Fibroblast of the conjunctiva (primary cell): ENCODE results near the gene PRSS2.
"Not testable (repeated sequence)": the region's sequence is repeated elsewhere in the genome, so short reads cannot be mapped to it uniquely, and the experiment has no call there.

Source experiments
- DNase-seq: peaks from one replicate; pipeline ENCODE4 v3.0.0-alpha.2; 2010; ENCODE audit warnings: low read depth

The PRSS2 gene

DNA sequence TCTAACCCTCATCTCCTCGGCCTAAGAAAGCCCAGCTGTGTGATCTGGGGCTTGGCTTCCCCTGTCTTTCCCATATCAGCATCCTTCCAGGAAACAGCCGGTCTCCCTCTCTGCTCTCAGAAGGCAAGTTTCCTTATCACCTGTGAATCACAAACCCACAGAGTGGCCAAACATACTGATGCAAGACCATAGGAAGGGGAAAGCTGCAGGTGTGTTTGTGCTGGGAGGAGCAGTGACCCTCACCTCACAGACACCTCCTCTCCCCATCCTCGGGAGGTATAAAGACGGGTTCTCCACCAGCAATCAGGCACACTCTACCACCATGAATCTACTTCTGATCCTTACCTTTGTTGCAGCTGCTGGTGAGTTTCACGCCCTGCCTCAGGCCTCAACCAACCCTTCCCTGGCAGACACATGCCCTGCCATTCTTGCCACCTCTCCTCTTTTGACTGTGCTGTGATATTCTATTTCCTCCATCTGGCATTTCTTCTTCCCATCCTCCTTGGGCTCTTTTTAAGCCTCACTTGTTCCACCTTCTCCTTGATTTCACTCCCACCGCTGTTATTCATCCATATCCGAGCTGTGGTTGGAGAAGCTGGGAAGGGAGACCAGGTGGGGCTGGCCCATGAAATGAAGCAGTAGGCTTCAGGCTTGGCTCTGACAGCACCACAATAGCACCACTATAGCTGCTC, at the start of gene PRSS2:
Gene PRSS2, plus strand, starts transcription at position 310 of the 692 bp plus-strand sequence. Its CDS starts 13 bp downstream, at position 323.
- DNase-seq, result no peak

DNA sequence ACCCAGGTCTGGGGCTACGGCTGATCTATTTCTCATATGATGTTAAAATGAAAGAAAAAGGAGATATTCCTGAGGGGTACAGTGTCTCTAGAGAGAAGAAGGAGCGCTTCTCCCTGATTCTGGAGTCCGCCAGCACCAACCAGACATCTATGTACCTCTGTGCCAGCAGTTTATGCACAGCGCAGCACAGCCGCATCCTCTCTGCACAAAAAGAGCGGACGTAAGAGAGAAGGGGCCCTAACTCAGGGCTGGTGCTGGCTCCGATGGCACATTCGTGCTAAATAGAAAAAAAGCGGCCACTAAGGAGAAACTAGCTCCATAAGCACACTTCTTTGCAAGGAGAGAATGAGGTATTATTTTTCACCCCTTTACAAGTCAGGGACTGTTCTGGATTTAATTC, 49.8 kb upstream of the PRSS2 start:
- no peak for DNase-seq

DNA sequence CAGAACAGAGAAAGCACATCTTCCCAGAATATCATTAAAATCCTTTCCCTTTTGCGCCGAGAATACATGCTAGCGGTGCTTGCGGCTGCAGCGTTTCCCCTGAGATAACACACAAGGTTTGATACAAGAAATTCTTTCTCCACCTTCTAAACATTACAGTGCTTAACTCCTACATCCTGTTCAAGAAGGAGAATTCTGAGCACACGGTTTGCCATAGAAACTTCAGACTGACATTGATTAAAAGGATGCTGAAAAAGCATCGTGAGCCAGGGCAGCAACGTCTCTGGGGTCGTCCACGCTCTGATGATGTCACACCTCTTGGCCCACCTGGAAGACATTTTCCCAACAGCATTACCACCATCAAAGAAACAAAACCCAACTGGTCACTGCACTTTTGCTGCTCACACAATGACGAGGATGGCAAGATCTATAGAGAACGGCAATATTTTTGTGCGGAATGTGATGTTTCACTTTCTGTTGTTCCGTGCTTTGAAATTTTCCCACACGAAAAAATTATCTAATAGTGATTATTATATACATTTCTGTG, 48.4 kb upstream of the PRSS2 start:
- DNase-seq, result no peak

DNA sequence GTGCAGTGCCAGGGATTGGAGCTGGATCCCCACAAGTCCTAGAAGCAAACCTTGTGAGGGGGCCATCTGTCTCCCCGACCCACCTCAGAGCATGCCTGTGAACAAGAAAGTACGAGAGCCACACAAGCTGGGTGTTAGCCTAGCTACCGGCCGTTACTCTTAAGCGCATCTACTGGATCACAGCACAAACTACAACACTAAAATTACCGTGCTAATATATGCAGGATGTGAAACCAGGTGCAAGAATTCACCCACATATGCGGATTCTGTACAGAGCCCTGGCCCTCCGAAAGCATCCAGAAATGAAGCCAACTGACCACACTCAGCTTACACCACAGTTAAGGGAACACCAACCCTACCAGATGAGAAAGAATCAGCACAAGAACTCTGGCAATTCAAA, 37.5 kb upstream of the PRSS2 start:
- DNase-seq, result no peak

DNA sequence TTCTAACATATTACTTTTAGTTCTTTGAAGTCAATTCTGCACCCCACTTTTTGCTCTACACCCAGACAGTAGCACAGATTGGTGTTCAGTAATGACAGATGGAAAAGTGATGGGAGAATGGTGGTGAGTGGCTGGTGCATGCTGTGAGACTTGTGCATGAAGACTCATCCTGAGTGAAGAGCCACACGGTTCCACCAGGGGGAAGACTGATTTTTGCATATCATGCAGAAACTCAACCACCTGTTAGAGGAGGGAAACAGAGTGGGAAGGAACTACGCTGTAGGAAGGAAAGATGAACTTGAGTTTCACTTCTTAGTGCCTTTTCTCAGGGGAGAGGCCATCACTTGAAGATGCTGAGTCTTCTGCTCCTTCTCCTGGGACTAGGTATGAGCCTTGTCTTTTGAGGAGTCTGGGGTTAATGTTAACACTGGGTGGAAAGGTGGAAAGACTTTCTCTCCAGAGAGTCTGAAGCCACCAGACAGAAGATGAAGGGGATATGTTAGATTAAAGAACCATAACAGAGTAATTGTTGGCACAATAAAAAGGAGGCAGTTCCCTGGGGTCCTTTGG, 30.8 kb upstream of the PRSS2 start:
- DNase-seq, result no peak

DNA sequence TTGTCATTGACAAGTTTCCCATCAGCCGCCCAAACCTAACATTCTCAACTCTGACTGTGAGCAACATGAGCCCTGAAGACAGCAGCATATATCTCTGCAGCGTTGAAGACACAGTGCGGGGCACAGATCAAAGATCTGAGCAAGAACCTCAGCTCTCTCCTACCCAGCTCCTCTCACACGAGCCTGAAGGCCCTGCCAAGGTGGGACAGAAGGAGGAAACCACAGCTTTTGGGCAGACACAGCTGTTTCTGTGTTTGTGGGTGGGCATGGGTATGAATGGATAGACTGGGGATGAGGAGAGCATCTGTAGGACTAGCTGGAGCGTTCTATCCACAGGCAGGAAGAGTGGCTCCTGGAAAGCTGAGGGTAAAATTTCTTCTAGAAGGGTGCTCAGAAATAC, 30.0 kb upstream of the PRSS2 start:
- DNase-seq, result no peak

DNA sequence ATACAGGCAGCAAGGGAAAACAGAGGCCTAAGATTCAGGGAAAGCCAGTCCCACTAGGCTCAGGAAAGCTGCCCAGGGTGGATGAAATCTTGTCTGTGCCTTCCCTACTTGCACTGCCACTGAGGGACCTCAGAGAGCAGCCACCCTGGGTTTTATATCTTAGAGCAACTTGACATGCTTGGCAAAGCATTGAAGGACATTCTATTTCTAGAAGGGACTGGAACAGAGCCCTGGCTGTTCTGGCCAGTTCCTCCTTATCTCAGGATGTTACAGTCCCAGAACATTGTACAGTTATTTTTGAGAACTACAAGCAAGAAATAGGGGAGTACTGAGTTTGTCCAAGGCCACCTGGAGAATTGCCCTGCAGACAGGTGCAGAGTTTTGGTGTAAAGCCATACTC, 28.8 kb upstream of the PRSS2 start:
- DNase-seq, result not testable (repeated sequence)

DNA sequence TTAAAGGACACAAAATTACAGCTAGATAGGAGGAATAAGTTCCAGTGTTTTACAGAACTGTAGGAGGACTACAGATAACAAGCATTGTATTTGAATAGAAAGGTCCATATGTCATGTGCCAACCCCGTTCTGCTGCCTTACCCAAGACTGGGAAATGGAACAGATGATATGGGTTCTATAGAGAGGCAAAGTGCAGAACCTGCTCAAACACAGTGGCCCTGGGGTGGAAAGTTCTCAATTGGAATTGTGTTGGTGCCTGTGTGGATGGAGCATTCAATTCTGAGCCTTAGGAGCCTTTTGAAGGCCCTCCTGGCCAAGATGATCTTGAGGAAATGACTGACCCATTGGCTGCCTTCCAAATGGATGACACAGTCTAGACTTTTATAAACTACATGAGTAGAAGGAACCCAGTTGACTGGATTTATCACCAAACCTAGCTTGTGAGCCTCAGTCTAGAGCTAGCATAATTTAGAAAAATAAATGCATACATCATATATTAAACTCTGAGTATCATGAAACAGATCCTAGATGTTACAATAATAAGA, 25.6 kb upstream of the PRSS2 start:
- DNase-seq, result no peak

DNA sequence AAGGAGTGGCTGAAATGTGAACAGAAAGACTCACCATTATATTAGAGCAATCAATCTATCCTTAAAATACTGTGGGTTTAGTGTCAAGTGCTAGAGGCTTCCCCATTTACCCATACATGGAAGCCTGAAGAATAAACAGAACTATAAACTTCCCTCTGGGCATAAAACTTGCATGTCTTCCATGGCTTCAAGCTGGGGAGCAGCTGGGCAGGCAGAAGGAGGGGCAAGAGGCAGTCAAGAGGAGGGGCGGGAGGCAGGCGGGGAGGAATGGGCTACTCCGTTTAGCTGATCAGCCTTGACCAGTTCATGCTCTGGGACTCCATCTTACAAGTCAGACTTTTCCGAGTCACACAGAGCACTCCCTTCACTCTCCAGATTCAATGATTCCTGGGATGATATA, 25.0 kb upstream of the PRSS2 start:
- DNase-seq, result no peak

DNA sequence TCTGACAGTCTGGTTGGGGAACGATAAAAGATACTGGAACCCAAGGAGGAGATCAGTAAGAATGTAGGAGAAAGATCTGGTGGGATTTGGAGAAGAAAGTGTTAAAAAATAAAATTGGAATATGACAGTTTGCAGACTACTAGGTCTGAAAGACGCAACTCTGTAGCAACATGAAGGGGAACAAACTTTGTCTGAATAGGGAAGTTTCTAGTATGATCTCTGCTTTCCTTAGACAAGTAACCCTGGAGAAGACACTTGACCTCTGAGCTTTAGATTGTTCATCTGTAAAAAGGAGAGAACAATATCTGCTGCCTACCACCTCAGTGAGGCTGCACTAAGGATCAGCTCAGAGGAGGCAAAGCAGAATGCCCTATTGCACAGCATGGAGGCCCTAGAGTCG, 24.5 kb upstream of the PRSS2 start:
- no peak for DNase-seq

DNA sequence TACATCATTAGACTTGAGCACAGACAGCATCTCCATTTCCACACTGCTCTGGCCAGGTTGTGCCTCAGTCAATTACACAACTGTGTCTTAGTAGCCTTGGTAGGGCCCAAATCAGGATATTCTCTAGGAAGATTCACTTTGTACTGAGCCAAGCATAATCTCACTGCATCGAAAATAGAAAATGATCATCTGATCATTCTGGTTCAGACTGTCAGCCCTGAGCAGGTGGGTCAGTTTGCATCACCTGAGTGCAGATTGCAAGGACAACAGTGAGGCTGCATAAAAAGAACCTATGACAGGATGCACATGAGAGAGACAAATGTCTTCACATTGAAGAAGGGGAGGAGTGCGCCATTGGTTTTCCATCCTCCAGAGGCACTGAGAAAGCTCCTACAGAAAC, 22.4 kb upstream of the PRSS2 start:
- DNase-seq, result not testable (repeated sequence)

DNA sequence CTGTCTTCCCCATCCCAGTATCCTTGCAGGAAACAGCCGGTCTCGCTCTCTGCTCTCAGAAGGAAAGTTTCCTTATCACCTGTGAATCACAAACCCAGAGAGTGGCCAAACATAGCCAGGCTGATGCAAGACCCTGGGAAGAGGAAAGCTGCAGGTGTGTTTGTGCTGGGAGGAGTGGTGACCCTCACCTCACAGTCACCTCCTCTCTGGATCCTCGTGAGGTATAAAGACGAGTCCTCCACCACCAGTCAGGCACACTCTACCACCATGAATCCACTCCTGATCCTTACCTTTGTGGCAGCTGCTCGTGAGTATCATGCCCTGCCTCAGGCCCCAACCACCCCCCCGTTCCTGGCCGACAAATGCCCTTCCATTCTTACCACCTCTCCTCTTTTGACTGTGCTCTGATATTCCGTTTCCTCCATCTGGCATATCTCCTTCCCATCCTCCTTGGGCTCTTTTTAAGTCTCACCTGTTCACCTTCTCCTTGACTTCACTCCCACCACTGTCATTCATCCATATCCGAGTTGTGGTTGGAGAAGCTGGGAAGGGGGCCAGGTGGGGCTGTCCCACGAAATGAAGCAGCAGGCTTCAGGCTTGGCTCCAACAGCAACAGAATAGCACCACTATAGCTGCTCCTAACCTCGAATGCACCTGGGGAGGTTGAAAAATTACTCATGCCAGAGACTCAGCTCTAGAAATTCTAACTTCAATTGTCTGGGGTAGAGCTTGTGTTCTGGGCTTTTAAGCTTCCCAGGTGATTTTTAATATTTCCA, 21.4 kb upstream of the PRSS2 start, which contains the start of gene PRSS1:
Gene PRSS1, plus strand, starts transcription at position 255 of the 776 bp plus-strand sequence. Its CDS starts 13 bp downstream, at position 268.
- no peak for DNase-seq

DNA sequence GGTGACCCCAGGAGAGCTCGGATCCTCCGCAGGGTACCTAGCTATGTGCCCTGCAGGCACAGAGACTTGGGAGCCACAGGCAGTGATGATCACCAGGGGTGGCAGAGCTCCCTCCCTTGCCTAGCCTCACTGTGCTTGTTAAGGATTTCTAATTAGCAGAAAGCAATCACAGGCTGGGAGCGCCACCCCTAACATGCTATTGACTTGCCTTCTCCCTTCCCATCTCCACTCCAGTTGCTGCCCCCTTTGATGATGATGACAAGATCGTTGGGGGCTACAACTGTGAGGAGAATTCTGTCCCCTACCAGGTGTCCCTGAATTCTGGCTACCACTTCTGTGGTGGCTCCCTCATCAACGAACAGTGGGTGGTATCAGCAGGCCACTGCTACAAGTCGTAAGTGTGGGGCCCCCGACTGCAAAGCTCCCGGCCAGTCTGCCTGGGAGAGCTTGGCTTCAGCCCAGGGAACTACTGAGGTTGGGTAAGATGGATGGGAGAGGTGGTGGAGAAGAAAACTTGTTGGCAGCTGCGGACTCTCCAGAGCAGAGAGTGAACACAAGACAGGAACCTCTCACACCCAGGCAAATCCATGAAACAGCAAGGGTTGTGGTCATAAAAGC, 20.3 kb upstream of the PRSS2 start:
- DNase-seq, result no peak

DNA sequence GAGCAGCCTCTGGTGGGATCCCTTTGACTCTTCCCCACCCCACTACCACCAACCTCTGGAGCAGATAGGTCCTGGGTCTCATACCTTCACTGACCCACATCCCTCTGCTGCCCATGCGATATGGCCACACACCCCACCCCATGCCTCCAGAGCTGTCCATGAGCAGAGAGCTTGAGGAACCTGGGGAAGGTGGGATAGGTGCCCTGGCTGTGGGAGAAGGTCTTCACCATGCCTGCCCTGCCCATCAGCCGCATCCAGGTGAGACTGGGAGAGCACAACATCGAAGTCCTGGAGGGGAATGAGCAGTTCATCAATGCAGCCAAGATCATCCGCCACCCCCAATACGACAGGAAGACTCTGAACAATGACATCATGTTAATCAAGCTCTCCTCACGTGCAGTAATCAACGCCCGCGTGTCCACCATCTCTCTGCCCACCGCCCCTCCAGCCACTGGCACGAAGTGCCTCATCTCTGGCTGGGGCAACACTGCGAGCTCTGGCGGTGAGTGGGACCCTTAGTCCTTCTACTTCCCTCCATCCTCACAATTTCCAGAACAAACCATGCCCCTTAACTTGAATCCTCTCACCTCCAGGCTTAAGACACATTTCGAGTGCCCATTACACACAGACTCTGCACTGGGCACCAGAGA, 19.1 kb upstream of the PRSS2 start:
- not testable (repeated sequence) for DNase-seq

DNA sequence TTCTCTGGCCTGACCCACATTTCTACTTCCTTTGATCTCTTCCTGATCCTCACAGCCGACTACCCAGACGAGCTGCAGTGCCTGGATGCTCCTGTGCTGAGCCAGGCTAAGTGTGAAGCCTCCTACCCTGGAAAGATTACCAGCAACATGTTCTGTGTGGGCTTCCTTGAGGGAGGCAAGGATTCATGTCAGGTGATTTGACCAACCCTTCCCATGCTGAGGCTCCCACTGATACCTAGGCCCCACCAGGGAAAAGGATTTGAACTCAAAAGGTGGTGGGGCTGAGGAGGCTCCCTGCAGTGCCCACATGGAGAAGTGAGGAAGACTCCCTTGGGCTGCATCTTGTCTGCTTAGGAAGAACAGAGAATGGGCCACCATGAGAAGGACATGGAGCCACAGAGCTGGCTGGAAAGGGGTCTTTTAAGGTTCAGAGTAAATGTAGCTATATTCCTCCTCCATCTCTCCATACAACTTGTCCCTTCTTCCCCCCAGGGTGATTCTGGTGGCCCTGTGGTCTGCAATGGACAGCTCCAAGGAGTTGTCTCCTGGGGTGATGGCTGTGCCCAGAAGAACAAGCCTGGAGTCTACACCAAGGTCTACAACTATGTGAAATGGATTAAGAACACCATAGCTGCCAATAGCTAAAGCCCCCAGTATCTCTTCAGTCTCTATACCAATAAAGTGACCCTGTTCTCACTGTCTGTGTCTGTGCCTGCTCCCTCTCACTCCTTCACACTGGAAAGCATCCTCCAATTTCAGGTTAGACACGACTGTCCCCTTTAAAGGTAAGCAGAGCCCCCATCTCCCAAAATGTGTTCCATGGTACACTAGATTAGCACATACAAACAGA, 18.2 kb upstream of the PRSS2 start:
- DNase-seq, result no peak

DNA sequence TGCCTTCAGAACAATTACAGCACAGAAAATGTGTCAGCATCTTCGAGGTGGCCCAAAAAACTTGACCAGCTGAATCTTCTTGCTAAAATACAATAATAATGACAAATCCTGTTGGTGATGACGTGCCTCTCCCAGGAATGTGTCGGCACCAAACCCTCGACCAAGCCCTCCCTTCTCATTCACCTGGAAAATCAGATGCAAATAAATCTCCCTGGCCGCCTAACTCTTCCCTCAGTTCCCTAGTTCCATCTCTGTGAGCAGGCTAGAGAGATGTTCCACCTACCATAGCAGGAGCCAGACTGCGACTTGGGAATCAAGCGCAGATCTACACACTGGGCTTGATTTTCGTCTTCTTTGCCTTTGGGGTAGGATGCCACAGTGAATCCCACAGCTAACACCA, 17.4 kb upstream of the PRSS2 start:
- no peak for DNase-seq

DNA sequence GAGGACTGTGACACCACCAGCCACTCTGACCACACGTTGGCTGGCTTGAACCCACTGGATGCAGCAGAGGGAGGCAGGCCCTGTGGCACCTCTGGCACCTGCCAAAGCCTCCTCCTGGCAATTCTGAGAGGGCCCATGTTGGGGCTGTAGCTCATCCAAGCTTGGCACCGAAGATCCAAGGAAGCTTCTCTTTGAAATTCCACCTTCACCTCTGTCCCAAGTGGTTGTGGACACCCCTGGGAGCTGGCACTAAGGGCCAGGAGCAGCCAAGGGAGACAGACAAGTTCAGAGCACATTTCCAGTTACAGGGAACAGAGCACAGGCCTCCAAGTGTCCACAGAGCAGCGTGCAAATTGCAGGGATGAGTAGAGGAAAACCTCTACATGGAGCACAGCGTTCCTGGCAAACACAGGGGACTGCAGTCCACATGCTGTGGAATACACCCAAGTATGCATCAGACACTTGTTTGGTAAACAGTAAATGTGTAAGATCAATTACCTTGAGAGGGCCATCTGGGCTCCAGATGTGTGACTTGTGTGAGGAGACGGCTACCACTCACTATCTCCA, 16.8 kb upstream of the PRSS2 start:
- DNase-seq, result not testable (repeated sequence)

DNA sequence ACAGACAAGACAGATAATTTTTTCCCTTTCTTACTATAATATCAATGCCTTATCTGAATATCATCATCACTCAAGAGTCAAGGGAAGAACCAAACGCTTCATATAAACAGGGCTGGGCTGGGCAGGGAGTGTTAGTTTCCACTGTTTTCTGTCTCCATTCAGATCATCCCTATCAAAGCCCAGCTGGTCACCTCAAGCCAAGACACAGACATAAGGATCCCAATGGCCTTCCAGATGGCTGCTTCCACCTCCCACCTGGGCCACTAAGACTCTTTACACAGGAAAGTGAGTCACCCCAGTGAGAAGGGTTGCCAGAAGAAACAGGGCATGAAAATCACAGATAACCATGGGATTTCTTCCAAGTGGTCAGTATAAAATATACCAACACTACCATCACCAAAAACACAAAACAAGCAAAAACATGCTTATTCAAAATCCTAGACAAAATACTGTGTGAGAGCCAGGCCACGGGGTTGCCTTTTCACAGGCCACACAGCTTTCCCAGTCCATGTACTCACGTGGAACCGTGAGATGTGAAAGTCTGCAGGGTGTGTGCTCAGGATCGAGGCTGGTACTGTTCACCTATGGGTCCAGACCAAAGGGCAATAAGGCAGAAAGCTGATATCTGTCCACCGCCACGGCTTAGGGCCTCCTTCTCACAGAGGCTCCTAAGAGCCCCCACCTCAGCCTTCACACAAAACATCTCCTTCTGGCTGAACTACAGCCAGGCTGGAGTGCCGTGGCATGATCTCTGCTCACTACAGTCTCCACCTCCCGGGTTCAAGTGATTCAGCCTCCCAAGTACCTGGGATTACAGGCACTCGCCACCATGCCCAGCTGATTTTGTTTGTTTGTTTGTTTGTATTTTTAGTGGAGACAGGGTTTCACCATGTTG, 15.8 kb upstream of the PRSS2 start:
- no peak for DNase-seq

DNA sequence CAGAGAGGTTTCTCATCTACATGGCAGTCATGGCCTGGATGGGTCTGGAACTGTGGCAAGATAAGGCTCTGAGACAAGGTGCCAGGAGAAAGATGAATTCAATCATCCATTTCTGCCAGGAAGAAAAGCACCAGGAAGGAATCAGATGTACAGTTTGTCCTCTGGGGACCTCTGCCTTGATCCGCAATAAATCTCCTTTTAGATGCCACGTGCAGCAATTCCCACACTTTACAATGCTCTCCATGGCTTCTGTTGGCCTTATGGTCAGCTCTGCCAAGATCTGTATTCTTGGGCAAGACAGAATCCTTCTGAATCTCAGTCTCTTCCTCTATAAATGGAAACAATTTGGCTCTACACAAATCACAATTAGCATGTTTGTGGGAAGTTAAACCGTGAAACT, 12.5 kb upstream of the PRSS2 start:
- DNase-seq, result not testable (repeated sequence)
